22Rv1 (cell line): ENCODE measurements around the gene FMO5.
"Not testable (repeated sequence)": the region's sequence is repeated elsewhere in the genome, so short reads cannot be mapped to it uniquely, and the experiment has no call there.

Experiments
- H3K27ac ChIP-seq: fragments of 450-650 bp; 2 replicates; pipeline ENCODE4 v1.5.1; 2017
- ZFX ChIP-seq: fragments of 450-650 bp; IDR thresholded peaks from 2 replicates; pipeline ENCODE4 v1.6.1; 2017; ENCODE audit warnings: antibody characterized with exemption, borderline replicate concordance
- TF ChIP-seq, protein P1 (sequence below): fragments of 450-650 bp; IDR thresholded peaks from 2 replicates; pipeline ENCODE4 v1.5.1; 2017; ENCODE audit warnings: mild to moderate bottlenecking

Gene FMO5

DNA sequence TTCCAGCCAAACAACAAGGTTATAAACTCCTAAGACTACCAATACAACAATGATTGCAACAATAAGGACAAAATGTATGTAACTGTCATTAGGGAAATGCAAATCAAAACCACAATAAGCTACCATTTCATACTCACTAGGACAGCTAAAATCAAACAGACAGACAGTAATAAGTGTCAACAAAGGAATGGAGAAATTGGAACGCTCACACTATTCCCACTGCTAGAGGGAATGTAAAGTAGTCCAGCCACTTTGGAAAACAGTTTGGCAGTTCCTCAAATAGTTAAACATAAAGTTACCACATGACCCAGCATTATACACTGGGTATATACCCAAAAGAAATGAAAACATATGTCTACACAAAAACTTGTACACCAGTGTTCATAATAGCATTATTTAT is 62.1 kb downstream of the FMO5 start:
- TF ChIP-seq ZFX: no peak
- TF ChIP-seq, protein P1, sequence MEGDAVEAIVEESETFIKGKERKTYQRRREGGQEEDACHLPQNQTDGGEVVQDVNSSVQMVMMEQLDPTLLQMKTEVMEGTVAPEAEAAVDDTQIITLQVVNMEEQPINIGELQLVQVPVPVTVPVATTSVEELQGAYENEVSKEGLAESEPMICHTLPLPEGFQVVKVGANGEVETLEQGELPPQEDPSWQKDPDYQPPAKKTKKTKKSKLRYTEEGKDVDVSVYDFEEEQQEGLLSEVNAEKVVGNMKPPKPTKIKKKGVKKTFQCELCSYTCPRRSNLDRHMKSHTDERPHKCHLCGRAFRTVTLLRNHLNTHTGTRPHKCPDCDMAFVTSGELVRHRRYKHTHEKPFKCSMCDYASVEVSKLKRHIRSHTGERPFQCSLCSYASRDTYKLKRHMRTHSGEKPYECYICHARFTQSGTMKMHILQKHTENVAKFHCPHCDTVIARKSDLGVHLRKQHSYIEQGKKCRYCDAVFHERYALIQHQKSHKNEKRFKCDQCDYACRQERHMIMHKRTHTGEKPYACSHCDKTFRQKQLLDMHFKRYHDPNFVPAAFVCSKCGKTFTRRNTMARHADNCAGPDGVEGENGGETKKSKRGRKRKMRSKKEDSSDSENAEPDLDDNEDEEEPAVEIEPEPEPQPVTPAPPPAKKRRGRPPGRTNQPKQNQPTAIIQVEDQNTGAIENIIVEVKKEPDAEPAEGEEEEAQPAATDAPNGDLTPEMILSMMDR: no peak
- H3K27ac ChIP-seq: no peak overlapping the region

DNA sequence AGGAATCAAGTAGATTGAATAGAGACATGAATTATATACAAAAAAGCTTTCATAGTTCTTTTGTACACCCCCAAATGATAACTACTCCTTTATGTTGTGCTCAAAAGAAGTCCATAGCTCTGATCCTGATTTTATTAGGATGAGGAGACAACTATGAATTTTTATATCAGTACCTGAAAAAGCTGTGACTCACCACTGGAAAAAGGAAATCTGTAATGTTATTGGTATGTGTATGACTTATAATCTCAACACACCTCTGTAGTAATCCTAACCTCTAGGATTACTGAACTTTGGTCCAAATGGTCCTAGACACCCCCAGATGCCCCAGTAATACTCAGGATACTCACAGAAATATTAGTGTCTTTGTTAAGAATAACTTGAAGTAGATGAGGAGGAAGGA is 63.0 kb downstream of the FMO5 start:
- no peak for TF ChIP-seq ZFX
- TF ChIP-seq, protein P1: no peak
- H3K27ac ChIP-seq: no peak overlapping the region

DNA sequence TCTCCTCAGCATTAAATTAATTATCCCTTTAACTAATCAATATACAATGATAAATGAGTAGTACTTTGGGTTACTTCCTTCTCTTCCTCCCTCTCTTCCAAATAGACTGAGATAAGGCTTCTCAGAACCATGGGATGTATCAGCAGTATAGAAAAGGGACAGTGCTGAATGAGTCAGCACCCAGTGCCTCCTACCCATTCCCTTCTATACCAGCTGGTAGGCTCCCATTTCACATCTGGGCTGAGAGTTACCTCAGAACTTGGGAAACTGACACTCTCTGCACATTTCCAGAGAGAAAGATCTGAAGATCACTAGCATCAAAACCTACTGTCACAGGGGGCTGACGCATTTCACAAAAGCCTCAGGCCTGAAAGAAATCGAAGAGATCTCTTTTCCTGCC is 68.0 kb downstream of the FMO5 start:
- not testable (repeated sequence) for H3K27ac ChIP-seq

DNA sequence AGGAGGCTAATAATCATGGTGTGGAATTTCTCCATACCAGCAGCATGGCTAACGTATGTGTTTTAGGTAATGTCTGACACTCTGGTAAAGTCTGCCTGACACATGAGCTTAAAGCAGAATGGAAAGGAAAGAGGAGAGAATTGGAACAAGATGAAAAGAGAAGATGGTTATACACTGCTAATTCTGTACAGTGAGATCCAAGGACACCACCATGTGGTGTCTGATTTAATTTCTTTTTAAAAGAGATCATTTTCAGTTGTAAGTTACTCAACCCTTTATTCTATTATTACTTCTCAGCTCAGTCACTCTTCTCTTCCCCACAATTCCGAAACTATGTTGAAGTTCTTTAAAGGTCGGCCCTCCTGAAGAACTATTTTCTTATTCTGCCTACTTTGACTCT is 68.5 kb downstream of the FMO5 start:
- no peak overlapping the region for H3K27ac ChIP-seq
- no peak for TF ChIP-seq ZFX

DNA sequence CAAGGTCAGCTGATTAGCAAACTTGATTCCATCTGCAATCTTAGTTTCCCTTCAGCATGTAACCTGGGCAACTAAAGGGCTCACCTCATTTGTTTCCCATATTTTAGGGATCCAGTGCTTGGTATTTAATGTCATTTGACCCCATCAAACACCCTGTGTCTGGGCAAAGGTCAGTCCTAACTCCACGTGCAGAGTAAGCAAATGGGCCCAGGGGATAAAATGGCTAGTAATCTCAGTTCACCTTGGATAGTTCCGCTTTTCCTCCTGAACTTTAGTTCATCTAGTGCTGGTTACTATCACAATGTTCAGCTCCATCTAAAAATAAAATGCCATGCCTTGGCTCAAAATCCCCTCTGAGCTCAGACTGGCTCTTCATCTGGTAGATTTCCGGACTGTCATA is 72.4 kb downstream of the FMO5 start:
- no peak overlapping the region for H3K27ac ChIP-seq

DNA sequence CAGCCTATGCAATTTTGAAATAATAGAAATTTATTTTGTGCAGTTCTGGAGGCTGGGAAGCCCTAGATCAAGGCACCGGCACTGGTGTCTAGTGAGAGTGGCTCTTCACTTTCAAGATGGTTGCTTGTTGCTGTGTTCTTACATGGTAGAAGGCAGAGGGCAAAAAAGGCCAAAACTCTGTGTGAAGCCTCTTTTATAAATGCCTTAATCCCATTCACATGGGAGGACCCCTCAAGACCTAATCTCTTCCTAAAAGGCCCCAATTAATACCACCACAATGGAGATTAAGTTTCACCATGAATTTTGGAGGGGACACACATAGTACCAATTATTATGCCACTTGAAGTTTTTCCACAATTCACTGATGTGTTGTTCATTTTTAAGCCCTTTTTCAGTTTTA is 73.9 kb downstream of the FMO5 start:
- TF ChIP-seq, protein P1: no peak
- no peak for TF ChIP-seq ZFX
- no peak overlapping the region for H3K27ac ChIP-seq

More for the DNA sequence above, 72.4 kb downstream of the FMO5 start:
- TF ChIP-seq ZFX: no peak
- TF ChIP-seq, protein P1: no peak

DNA sequence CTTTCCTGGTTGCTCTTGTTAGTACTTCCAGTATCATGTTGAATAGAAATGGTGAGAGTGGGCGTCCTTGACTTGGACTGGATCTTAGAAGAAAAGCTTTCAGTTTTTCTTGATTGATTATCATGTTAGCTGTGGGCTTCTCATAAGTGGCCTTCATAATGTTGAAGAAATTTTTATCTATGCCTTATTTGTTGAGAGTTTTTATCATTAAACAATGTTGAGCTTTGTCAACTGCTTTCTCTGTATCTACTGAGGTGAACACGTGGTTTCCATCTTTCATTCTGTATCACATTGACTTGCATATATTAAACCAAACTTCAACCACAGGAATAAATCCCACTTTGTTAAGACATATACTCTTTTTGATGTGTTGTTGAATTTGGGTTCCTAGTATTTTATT is 82.3 kb downstream of the FMO5 start:
- TF ChIP-seq, protein P1: no peak
- TF ChIP-seq ZFX: no peak
- H3K27ac ChIP-seq: no peak overlapping the region
